Spleen (tissue), 11 donors: ENCODE results near the gene NPHP4. TPM values are rescaled to one million over a fixed set of nuclear protein-coding genes. Genes with fewer than 3 reads are reported as not detected.

Experiments used
- DNase-seq: peaks from one replicate; pipeline ENCODE4 v3.0.0-alpha.2; 2020
- H3K27ac ChIP-seq, 8 donors: fragments of 200-600 bp; sonication (generic) in 7 of 8; 1 replicate in 4 of 8; 2 replicates in 4 of 8; pipeline versions ENCODE4 v1.5.0 to v1.8.0; 2016 to 2021; ENCODE audit warnings: inconsistent platforms in 4 of 8, mild to moderate bottlenecking in 4 of 8, moderate library complexity in 1 of 8
- H3K27me3 ChIP-seq, 7 donors: fragments of 200-600 bp; sonication (generic) in 6 of 7; replicated peaks in 1 of 7; 1 replicate in 4 of 7; 2 replicates in 3 of 7; pipeline versions ENCODE4 v1.5.0 to v1.8.0; 2016 to 2021; ENCODE audit warnings: inconsistent platforms in 3 of 7, mild to moderate bottlenecking in 1 of 7
- H3K36me3 ChIP-seq, 6 donors: fragments of 200-600 bp; sonication (generic) in 5 of 6; 1 replicate in 4 of 6; 2 replicates in 2 of 6; pipeline versions ENCODE4 v1.5.0 to v1.8.0; 2016 to 2021; ENCODE audit warnings: inconsistent platforms in 2 of 6
- H3K4me1 ChIP-seq, 6 donors: fragments of 200-600 bp; sonication (generic) in 5 of 6; 1 replicate in 3 of 6; 2 replicates in 3 of 6; pipeline versions ENCODE4 v1.5.0 to v1.8.0; 2016 to 2021; ENCODE audit warnings: inconsistent platforms in 3 of 6
- H3K4me3 ChIP-seq, 8 donors: fragments of 200-600 bp; sonication (generic) in 7 of 8; 1 replicate in 4 of 8; 2 replicates in 4 of 8; pipeline versions ENCODE4 v1.5.0 to v1.8.0; 2016 to 2021; ENCODE audit warnings: inconsistent platforms in 4 of 8, mild to moderate bottlenecking in 4 of 8, moderate library complexity in 2 of 8
- H3K9me3 ChIP-seq, 8 donors: fragments of 200-600 bp; sonication (generic) in 7 of 8; 1 replicate in 4 of 8; 2 replicates in 4 of 8; pipeline versions ENCODE4 v1.5.0 to v1.8.0; 2016 to 2021; ENCODE audit warnings: inconsistent platforms in 4 of 8
- POLR2A ChIP-seq, 3 donors: fragments of 450-650 bp; IDR thresholded peaks; one replicate each; pipeline ENCODE4 v1.5.1; 2017; ENCODE audit warnings: antibody characterized with exemption in 3 of 3, mild to moderate bottlenecking in 1 of 3
- POLR2AphosphoS5 ChIP-seq, 3 donors: sonication (generic); formaldehyde crosslinking; IDR thresholded peaks; one replicate each; pipeline ENCODE4 v1.5.1; 2017; ENCODE audit warnings: antibody characterized with exemption in 3 of 3
- WGBS, 5 donors: extraction: QIAGEN DNeasy Blood & Tissue Kit in 3 of 5; methylation state at CpG; one replicate each; pipeline versions ENCODE4 v1.1.5 to v1.1.7; 2013 to 2018; 5-methylcytosine and 5-hydroxymethylcytosine counted together
- intact Hi-C: fragments of 100-400 bp; cut with DNase I; formaldehyde crosslinking; loops from one replicate; pipeline ENCODE4 v1.15.0; 2023; ENCODE audit warnings: low total_unique reads
- polyA plus RNA-seq, 3 donors: library from polyadenylated mRNA; stranded (reverse); fragments of 200-250 nt; gene quantifications; one replicate each; pipeline ENCODE4 v1.2.1, GENCODE V29; 2013
- total RNA-seq, 7 donors: library from RNA; depleted of rRNA in 3 of 7; stranded (reverse); fragments of >200 nt in 3 of 7; fragmentation: NEBNext Ultra II Directional in 4 of 7; extraction: Animal tissue kit (Norgen Biotek cat#: 25700) in 4 of 7; gene quantifications; one replicate each; pipeline versions ENCODE4 v1.1.0 to v1.2.1, GENCODE V29; 2016 to 2021
- TF ChIP-seq, protein P1 (sequence below), 11 experiments: fragments of 200-600 bp in 7 of 11; fragments of 450-650 bp in 4 of 11; sonication (generic) in 4 of 11; IDR thresholded peaks in 8 of 11; conservative IDR thresholded peaks in 3 of 11; 1 replicate in 7 of 11; 2 replicates in 4 of 11; pipeline versions ENCODE4 v1.4.0 to v1.8.0; 2016 to 2021; ENCODE audit warnings: antibody characterized with exemption in 11 of 11, inconsistent platforms in 4 of 11, mild to moderate bottlenecking in 1 of 11
- donor health status: healthy with polysubstance abuse.
- donor health status: DM: no; HTN: no; CAD: no; lungs with moderate emphysema.
- donor health status: DM: no; HTN: no; CAD: no.
- donor health status: Bipolar disorder and iron deficiency.
- donor health status: healthy.
- donor health status: DM: no; HTN: no; CAD: no.
- donor health status: DM: yes; HTN: yes; CAD: no.

NPHP4 gene
- total and polyA plus RNA-seq, 10 donors: 1.2 to 17.5 (median 9.4) TPM

GRCh38 chr1:6040444-6040843 is 48.2 kb upstream of the NPHP4 start:
- TF ChIP-seq, protein P1, sequence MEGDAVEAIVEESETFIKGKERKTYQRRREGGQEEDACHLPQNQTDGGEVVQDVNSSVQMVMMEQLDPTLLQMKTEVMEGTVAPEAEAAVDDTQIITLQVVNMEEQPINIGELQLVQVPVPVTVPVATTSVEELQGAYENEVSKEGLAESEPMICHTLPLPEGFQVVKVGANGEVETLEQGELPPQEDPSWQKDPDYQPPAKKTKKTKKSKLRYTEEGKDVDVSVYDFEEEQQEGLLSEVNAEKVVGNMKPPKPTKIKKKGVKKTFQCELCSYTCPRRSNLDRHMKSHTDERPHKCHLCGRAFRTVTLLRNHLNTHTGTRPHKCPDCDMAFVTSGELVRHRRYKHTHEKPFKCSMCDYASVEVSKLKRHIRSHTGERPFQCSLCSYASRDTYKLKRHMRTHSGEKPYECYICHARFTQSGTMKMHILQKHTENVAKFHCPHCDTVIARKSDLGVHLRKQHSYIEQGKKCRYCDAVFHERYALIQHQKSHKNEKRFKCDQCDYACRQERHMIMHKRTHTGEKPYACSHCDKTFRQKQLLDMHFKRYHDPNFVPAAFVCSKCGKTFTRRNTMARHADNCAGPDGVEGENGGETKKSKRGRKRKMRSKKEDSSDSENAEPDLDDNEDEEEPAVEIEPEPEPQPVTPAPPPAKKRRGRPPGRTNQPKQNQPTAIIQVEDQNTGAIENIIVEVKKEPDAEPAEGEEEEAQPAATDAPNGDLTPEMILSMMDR (IDR thresholded peaks at IDR 0.05 in 8 of 11, conservative IDR thresholded peaks at IDR 0.05 in 3 of 11): no peak
- TF ChIP-seq POLR2A (IDR thresholded peaks at IDR 0.05): no peak
- no peak for TF ChIP-seq POLR2AphosphoS5 (IDR thresholded peaks at IDR 0.05)
- Histone ChIP-seq H3K4me1 (peaks cover 0 to 53% (median 11%) of the 10 kb centered on the region in 6 donors), H3K27ac (no peak overlapping the region), H3K36me3 (peaks cover 0 to 93% (median 29%) of the 10 kb centered on the region in 6 donors), H3K9me3 (no peaks in the 10 kb centered on the region), H3K4me3 (no peak overlapping the region), H3K27me3 (no peaks in the 10 kb centered on the region)
- WGBS, 5 donors: 88 to 92% (median 90%) methylated on average over 15 of the region's 15 CpGs
- no peak for DNase-seq
- intact Hi-C loops: no loop called here

GRCh38 chr1:6039031-6039430 is 46.8 kb upstream of the NPHP4 start:
- TF ChIP-seq, protein P1 (IDR thresholded peaks at IDR 0.05 in 8 of 11, conservative IDR thresholded peaks at IDR 0.05 in 3 of 11): no peak
- peak in 1 of 3 donors; percentile 27 for TF ChIP-seq POLR2AphosphoS5 (IDR thresholded peaks at IDR 0.05)

DNA sequence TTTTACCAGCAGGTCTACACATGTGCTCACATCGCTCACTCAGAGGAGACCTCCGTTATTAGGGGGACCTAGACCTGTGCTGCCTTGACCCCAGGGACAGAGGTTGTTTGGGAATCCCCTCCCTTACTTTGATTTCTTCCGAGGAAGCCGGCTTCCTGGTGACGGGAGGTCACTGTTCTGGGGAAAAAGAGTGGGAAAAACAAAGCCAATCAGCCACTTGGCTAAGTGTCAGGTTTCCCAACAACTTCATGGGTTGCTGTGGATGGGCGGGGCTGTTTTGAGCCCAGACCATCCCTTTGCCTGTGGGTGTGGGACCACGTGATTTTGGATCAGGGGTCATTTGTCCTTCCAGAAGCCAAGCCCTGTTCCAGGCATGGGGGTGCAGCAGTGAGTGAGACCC is 46.4 kb upstream of the NPHP4 start:
- Histone ChIP-seq H3K36me3 (peaks cover 0 to 93% (median 26%) of the 10 kb centered on the region in 6 donors), H3K4me1 (peaks cover 0 to 70% (median 19%) of the 10 kb centered on the region in 6 donors), H3K27me3 (peaks cover 0 to 13% (median 0%) of the 10 kb centered on the region in 7 donors), H3K9me3 (no peaks in the 10 kb centered on the region), H3K4me3 (no peak overlapping the region), H3K27ac (no peak overlapping the region)
- TF ChIP-seq, protein P1 (IDR thresholded peaks at IDR 0.05 in 8 of 11, conservative IDR thresholded peaks at IDR 0.05 in 3 of 11): no peak
- TF ChIP-seq POLR2AphosphoS5 (IDR thresholded peaks at IDR 0.05): no peak
- TF ChIP-seq POLR2A (IDR thresholded peaks at IDR 0.05): no peak
- intact Hi-C loops: no loop called here
- WGBS, 5 donors: 75 to 87% (median 79%) methylated on average over 7 of the region's 7 CpGs
- DNase-seq: no peak

More at GRCh38 chr1:6039031-6039430, 46.8 kb upstream of the NPHP4 start:
- DNase-seq: no peak
- H3K4me3 ChIP-seq: no peak overlapping the region
- H3K9me3 ChIP-seq: no peaks in the 10 kb centered on the region
- peaks cover 0 to 66% (median 15%) of the 10 kb centered on the region in 6 donors for H3K4me1 ChIP-seq
- intact Hi-C loops: no loop called here
- peaks cover 0 to 93% (median 29%) of the 10 kb centered on the region in 6 donors for H3K36me3 ChIP-seq
- WGBS, 5 donors: 82 to 94% (median 91%) methylated on average over 13 to 15 of the region's 15 CpGs
- H3K27me3 ChIP-seq: peaks cover 0 to 9% (median 0%) of the 10 kb centered on the region in 7 donors
- no peak overlapping the region for H3K27ac ChIP-seq

- Histone ChIP-seq H3K27ac (peak overlapping the region in 1 of 8 donors; percentile 13), H3K27me3 (peaks cover 0 to 13% (median 0%) of the 10 kb centered on the region in 7 donors), H3K9me3 (no peaks in the 10 kb centered on the region), H3K4me1 (peaks cover 0 to 83% (median 22%) of the 10 kb centered on the region in 6 donors), H3K36me3 (peaks cover 0 to 83% (median 17%) of the 10 kb centered on the region in 6 donors), H3K4me3 (no peak overlapping the region)
- intact Hi-C loops: no loop called here
- 14 to 19% (median 16%) methylated on average over 6 to 9 of the region's 9 CpGs for WGBS, 5 donors
- TF ChIP-seq POLR2A (IDR thresholded peaks at IDR 0.05): no peak
- TF ChIP-seq POLR2AphosphoS5 (IDR thresholded peaks at IDR 0.05): peak in 1 of 3 donors; percentile 27
- DNase-seq: no peak
These were observed 45.1 kb upstream of the NPHP4 start for GRCh38 chr1:6037338-6037762.
